ENCODE measurements around the gene CCDC154. TPM values are rescaled to one million over a fixed set of nuclear protein-coding genes. Genes with fewer than 3 reads are reported as not detected.

CCDC154 gene
- total and polyA plus RNA-seq, 2 experiments from 2014 or later: 0.18 TPM; not detected in 1

DNA sequence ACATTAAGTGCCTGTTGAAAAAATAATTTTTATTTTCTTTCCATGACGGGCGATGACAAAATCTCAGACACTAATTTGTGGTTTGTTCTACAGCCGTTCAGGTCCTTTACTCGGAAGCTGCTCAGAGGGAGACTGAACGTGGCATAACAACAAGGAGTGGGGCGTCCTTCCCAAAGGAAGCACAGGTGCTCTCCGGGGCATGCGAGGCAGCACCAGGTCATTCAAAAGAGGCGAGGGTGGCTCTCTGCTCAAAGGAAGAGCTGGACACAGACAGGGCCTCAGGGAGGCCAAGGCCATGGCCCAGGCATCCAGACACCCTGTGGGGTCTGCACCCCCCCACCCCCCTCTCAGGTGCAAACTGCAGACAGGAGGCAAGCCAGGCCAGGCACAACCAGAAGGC lies 46.0 kb downstream of the CCDC154 start:
- 90 to 91% methylated on average over 9 of the region's 9 CpGs for whole genome bisulfite sequencing, 2 experiments (ENCODE audit: low coverage in 1 of 2, low lambda C conversion rate in 2 of 2, missing lambda C conversion rate in 2 of 2)
- no peak overlapping the region for H3K27ac ChIP-seq
- in situ Hi-C loops (cut with MboI): no loop called here
- no peak overlapping the region for H3K4me3 ChIP-seq
- no peak overlapping the region for H2AFZ ChIP-seq
- H3K79me2 ChIP-seq (ENCODE audit: insufficient read depth): peaks cover 2% of the 10 kb centered on the region; the same call in 1 of the 2 replicates
- DNase-seq: no peak
- TF ChIP-seq EZH2 (IDR thresholded peaks at IDR 0.05; ENCODE audit: insufficient read depth, poor library complexity, severe bottlenecking) (no peak), EZH2phosphoT487 (IDR thresholded peaks at IDR 0.05; ENCODE audit: insufficient read depth, low read depth) (no peak)
- H3K9me3 ChIP-seq (ENCODE audit: low read depth): no peaks in the 10 kb centered on the region
- no peaks in the 10 kb centered on the region for H3K9me2 ChIP-seq (ENCODE audit: insufficient read depth)
- H3K4me1 ChIP-seq (ENCODE audit: insufficient read depth): no peaks in the 10 kb centered on the region
- H3K27me3 ChIP-seq (replicated peaks; ENCODE audit: insufficient read depth): no peaks in the 10 kb centered on the region
- no peak overlapping the region for H3K4me2 ChIP-seq (ENCODE audit: unreplicated experiment)
- H3K36me3 ChIP-seq (ENCODE audit: low read depth): no peaks in the 10 kb centered on the region; the same call in 1 of the 2 replicates
- no peaks in the 10 kb centered on the region for H4K20me1 ChIP-seq (ENCODE audit: insufficient read depth)
- H3K9ac ChIP-seq: no peak overlapping the region
- no peaks in the 10 kb centered on the region for H3F3A ChIP-seq (ENCODE audit: insufficient read depth)

DNA sequence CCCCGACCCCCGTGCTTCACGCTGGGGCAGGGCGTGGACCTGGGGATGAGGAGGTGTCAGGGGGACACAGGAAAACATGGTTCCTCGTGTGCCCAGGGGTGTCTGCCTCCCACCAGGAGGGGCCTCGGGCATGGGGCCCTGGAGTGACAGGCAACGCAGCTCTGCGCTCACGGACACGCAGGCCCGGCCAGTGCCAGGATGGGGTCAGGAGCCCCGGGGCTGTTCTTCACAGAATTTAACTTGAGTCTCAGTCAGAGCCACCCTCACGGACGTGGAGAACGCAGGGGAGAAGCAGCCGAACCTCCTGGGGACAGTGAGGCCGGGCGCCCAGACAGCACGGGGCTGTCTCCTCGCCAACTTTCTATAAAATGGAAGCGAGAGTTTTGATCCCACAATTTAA lies 46.6 kb downstream of the CCDC154 start:
- DNase-seq: no peak
- no peaks in the 10 kb centered on the region for H4K20me1 ChIP-seq (ENCODE audit: insufficient read depth)
- no peaks in the 10 kb centered on the region for H3K79me2 ChIP-seq (ENCODE audit: insufficient read depth)
- H3K27me3 ChIP-seq (replicated peaks; ENCODE audit: insufficient read depth): no peaks in the 10 kb centered on the region
- no peak overlapping the region for H3K4me3 ChIP-seq
- no peaks in the 10 kb centered on the region for H3K9me3 ChIP-seq (ENCODE audit: low read depth)
- H3K4me1 ChIP-seq (ENCODE audit: insufficient read depth): no peaks in the 10 kb centered on the region
- H2AFZ ChIP-seq: no peak overlapping the region
- no peaks in the 10 kb centered on the region for H3K9me2 ChIP-seq (ENCODE audit: insufficient read depth)
- WGBS, 2 experiments (ENCODE audit: low coverage in 1 of 2, low lambda C conversion rate in 2 of 2, missing lambda C conversion rate in 2 of 2): 94 to 95% methylated on average over 15 to 21 of the region's 21 CpGs
- in situ Hi-C loops (cut with MboI): no loop called here
- TF ChIP-seq EZH2 (IDR thresholded peaks at IDR 0.05; ENCODE audit: insufficient read depth, poor library complexity, severe bottlenecking) (no peak), EZH2phosphoT487 (IDR thresholded peaks at IDR 0.05; ENCODE audit: insufficient read depth, low read depth) (no peak)
- no peaks in the 10 kb centered on the region for H3K36me3 ChIP-seq (ENCODE audit: low read depth)
- H3K27ac ChIP-seq: no peak overlapping the region
- H3K4me2 ChIP-seq (ENCODE audit: unreplicated experiment): no peak overlapping the region
- no peak overlapping the region for H3K9ac ChIP-seq
- H3F3A ChIP-seq (ENCODE audit: insufficient read depth): no peaks in the 10 kb centered on the region

GRCh38 chr16:1395444-1396031 lies 48.8 kb downstream of the CCDC154 start:
- Histone ChIP-seq H3K36me3 (ENCODE audit: low read depth) (no peaks in the 10 kb centered on the region), H3K4me3 (no peak overlapping the region), H4K20me1 (ENCODE audit: insufficient read depth) (no peaks in the 10 kb centered on the region), H3K9me2 (ENCODE audit: insufficient read depth) (no peaks in the 10 kb centered on the region), H3K9me3 (ENCODE audit: low read depth) (no peaks in the 10 kb centered on the region), H3K4me2 (ENCODE audit: unreplicated experiment) (no peak overlapping the region), H3K27me3 (replicated peaks; ENCODE audit: insufficient read depth) (no peaks in the 10 kb centered on the region), H3F3A (ENCODE audit: insufficient read depth) (no peaks in the 10 kb centered on the region), H3K9ac (no peak overlapping the region), H3K27ac (no peak overlapping the region), H3K4me1 (ENCODE audit: insufficient read depth) (no peaks in the 10 kb centered on the region), H2AFZ (no peak overlapping the region), H3K79me2 (ENCODE audit: insufficient read depth) (no peaks in the 10 kb centered on the region)
- TF ChIP-seq EZH2phosphoT487 (IDR thresholded peaks at IDR 0.05; ENCODE audit: insufficient read depth, low read depth): no peak
- TF ChIP-seq EZH2 (IDR thresholded peaks at IDR 0.05; ENCODE audit: insufficient read depth, poor library complexity, severe bottlenecking): no peak
- WGBS, 2 experiments (ENCODE audit: low coverage in 1 of 2, low lambda C conversion rate in 2 of 2, missing lambda C conversion rate in 2 of 2): 93 to 94% methylated on average over 21 to 22 of the region's 22 CpGs
- in situ Hi-C loops (cut with MboI): no loop called here
- DNase-seq: no peak

DNA sequence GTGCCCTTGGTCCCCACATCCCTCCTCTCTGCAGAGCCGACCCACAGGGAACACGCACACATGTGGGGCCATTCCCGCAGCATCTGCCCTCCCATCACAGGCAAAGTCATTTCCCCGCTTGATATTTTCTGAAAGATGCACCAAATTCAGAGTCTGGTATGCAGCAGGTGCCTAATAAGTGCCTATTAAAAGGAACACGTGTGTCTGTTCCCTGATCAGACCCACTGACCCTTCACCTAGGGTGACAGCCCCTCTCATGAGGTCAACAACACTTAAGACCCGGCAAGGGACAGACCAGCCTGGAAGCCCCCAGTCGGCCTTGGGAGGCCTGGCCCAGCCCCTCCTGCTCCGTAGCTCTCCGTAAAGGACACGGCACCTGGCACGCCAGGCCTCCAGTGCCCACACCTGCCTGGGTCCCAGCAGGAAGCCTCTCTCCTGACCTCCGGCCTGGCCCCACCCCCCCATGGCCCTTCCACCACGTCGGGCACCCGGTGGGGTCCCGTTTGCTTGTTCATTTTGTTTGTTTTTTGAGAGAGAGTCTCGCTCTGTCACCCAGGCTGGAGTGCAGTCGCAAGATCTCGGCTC lies 49.9 kb downstream of the CCDC154 start:
- Histone ChIP-seq H3K4me2 (ENCODE audit: unreplicated experiment) (no peak overlapping the region), H3K4me1 (ENCODE audit: insufficient read depth) (no peaks in the 10 kb centered on the region), H3K9me2 (ENCODE audit: insufficient read depth) (no peaks in the 10 kb centered on the region), H3K9ac (no peak overlapping the region), H3K27me3 (replicated peaks; ENCODE audit: insufficient read depth) (no peaks in the 10 kb centered on the region), H3K4me3 (no peak overlapping the region), H4K20me1 (ENCODE audit: insufficient read depth) (no peaks in the 10 kb centered on the region), H2AFZ (no peak overlapping the region), H3K36me3 (ENCODE audit: low read depth) (no peaks in the 10 kb centered on the region), H3K27ac (no peak overlapping the region), H3K79me2 (ENCODE audit: insufficient read depth) (no peaks in the 10 kb centered on the region), H3F3A (ENCODE audit: insufficient read depth) (no peaks in the 10 kb centered on the region), H3K9me3 (ENCODE audit: low read depth) (no peaks in the 10 kb centered on the region)
- in situ Hi-C loops (cut with MboI): no loop called here
- DNase-seq: no peak
- WGBS, 2 experiments (ENCODE audit: low coverage in 1 of 2, low lambda C conversion rate in 2 of 2, missing lambda C conversion rate in 2 of 2): 90 to 91% methylated on average over 16 to 19 of the region's 19 CpGs
- TF ChIP-seq EZH2phosphoT487 (IDR thresholded peaks at IDR 0.05; ENCODE audit: insufficient read depth, low read depth) (no peak), EZH2 (IDR thresholded peaks at IDR 0.05; ENCODE audit: insufficient read depth, poor library complexity, severe bottlenecking) (no peak)
